Trophoblast cell (in vitro differentiated cells and primary cell): ENCODE data around the gene RTL9.

Experiments used
- DNase-seq, 2 donors: peaks; one replicate each; pipeline ENCODE4 v3.0.0-alpha.2; 2016
- H2AFZ ChIP-seq: 2 replicates; pipeline ENCODE4 v1.6.1; 2013; ENCODE audit warnings: low read length, moderate library complexity, mild to moderate bottlenecking; ENCODE audit not compliant: insufficient read depth, poor library complexity
- H2AK5ac ChIP-seq: 2 replicates; pipeline ENCODE4 v1.6.1; 2013; ENCODE audit warnings: mild to moderate bottlenecking, low read length
- H2BK120ac ChIP-seq: 2 replicates; pipeline ENCODE4 v1.6.1; 2013; ENCODE audit warnings: low read length, mild to moderate bottlenecking, moderate library complexity; ENCODE audit not compliant: insufficient read depth, poor library complexity
- H2BK12ac ChIP-seq: 2 replicates; pipeline ENCODE4 v1.6.1; 2013; ENCODE audit warnings: mild to moderate bottlenecking, low read length, moderate library complexity
- H2BK5ac ChIP-seq: 2 replicates; pipeline ENCODE4 v1.6.1; 2013; ENCODE audit warnings: low read length, low read depth, moderate library complexity, mild to moderate bottlenecking; ENCODE audit not compliant: poor library complexity
- H3K14ac ChIP-seq: 2 replicates; pipeline ENCODE4 v1.6.1; 2013; ENCODE audit warnings: mild to moderate bottlenecking, low read length
- H3K18ac ChIP-seq: 2 replicates; pipeline ENCODE4 v1.6.1; 2013; ENCODE audit warnings: mild to moderate bottlenecking, low read length
- H3K23ac ChIP-seq: 2 replicates; pipeline ENCODE4 v1.6.1; 2013; ENCODE audit warnings: low read length
- H3K27ac ChIP-seq: 2 replicates; pipeline ENCODE4 v1.5.1; 2013; ENCODE audit warnings: low read depth, mild to moderate bottlenecking, inconsistent platforms, low read length, moderate library complexity
- H3K27me3 ChIP-seq: 2 replicates; pipeline ENCODE4 v1.6.1; 2013; ENCODE audit warnings: inconsistent platforms, mild to moderate bottlenecking, low read length, moderate library complexity; ENCODE audit not compliant: insufficient read depth
- H3K36me3 ChIP-seq, 2 experiments: 1 replicate in 1 of 2; 2 replicates in 1 of 2; pipeline ENCODE4 v1.6.1; 2013; ENCODE audit warnings: low read length in 2 of 2, mild to moderate bottlenecking in 2 of 2, moderate library complexity in 1 of 2; ENCODE audit not compliant: insufficient read depth in 2 of 2, control insufficient read depth in 1 of 2
- H3K4ac ChIP-seq: 2 replicates; pipeline ENCODE4 v1.6.1; 2013; ENCODE audit warnings: low read depth, mild to moderate bottlenecking, low read length, moderate library complexity
- H3K4me1 ChIP-seq, 2 experiments: 1 replicate in 1 of 2; 2 replicates in 1 of 2; pipeline ENCODE4 v1.6.1; 2013; ENCODE audit warnings: low read length in 2 of 2, mild to moderate bottlenecking in 2 of 2, moderate library complexity in 1 of 2; ENCODE audit not compliant: insufficient read depth in 2 of 2, control insufficient read depth in 1 of 2
- H3K4me2 ChIP-seq: 2 replicates; pipeline ENCODE4 v1.6.1; 2013; ENCODE audit warnings: inconsistent platforms, mild to moderate bottlenecking, low read length, moderate library complexity
- H3K4me3 ChIP-seq: 2 replicates; pipeline ENCODE4 v1.5.1; 2013; ENCODE audit warnings: mild to moderate bottlenecking, low read depth, low read length, inconsistent platforms
- H3K79me1 ChIP-seq: one replicate; pipeline ENCODE4 v1.6.1; 2013; ENCODE audit warnings: low read length
- H3K79me2 ChIP-seq: 2 replicates; pipeline ENCODE4 v1.6.1; 2013; ENCODE audit warnings: low read length, mild to moderate bottlenecking; ENCODE audit not compliant: control insufficient read depth, insufficient read depth, poor library complexity
- H3K9ac ChIP-seq: 2 replicates; pipeline ENCODE4 v1.6.1; 2013; ENCODE audit warnings: mild to moderate bottlenecking, low read length
- H3K9me3 ChIP-seq: 2 replicates; pipeline ENCODE4 v1.6.1; 2013; ENCODE audit warnings: low read depth, mild to moderate bottlenecking, control low read depth, inconsistent platforms, low read length; ENCODE audit not compliant: insufficient read depth
- H4K12ac ChIP-seq: 2 replicates; pipeline ENCODE4 v1.6.1; 2013; ENCODE audit warnings: low read depth, mild to moderate bottlenecking, low read length, moderate library complexity
- H4K8ac ChIP-seq: 2 replicates; pipeline ENCODE4 v1.6.1; 2013; ENCODE audit warnings: low read depth, mild to moderate bottlenecking, low read length, moderate library complexity
- H4K91ac ChIP-seq: one replicate; pipeline ENCODE4 v1.6.1; 2013; ENCODE audit warnings: low read depth, mild to moderate bottlenecking, low read length, moderate library complexity
- WGBS: extraction: QIAGEN DNeasy Blood & Tissue Kit; methylation state at CpG from one replicate; pipeline ENCODE4 v1.1.7; 2013; ENCODE audit warnings: missing lambda C conversion rate; ENCODE audit not compliant: insufficient read length, insufficient coverage; ENCODE audit errors: extremely low coverage; 5-methylcytosine and 5-hydroxymethylcytosine counted together

The RTL9 gene

GRCh38 chrX:110374559-110374958, 15.9 kb downstream of the RTL9 start:
- Histone ChIP-seq H3K23ac (no peak overlapping the region), H2BK120ac (no peak overlapping the region), H3K14ac (no peak overlapping the region), H3K4ac (no peak overlapping the region), H3K9me3 (no peaks in the 10 kb centered on the region), H2BK5ac (no peak overlapping the region), H4K91ac (no peak overlapping the region), H3K4me2 (no peak overlapping the region), H3K18ac (no peak overlapping the region), H3K36me3 (no peaks in the 10 kb centered on the region), H3K9ac (no peak overlapping the region), H3K27ac (no peak overlapping the region), H4K8ac (no peak overlapping the region), H3K4me1 (no peaks in the 10 kb centered on the region), H2AK5ac (no peak overlapping the region), H3K4me3 (no peak overlapping the region), H4K12ac (no peak overlapping the region), H3K27me3 (no peaks in the 10 kb centered on the region), H2BK12ac (no peak overlapping the region), H3K79me2 (no peaks in the 10 kb centered on the region), H3K79me1 (no peaks in the 10 kb centered on the region), H2AFZ (no peak overlapping the region)
- DNase-seq = no peak
- no CpG with 5 or more reads among the region's 1 CpG for WGBS

GRCh38 chrX:110381216-110381615, 22.6 kb downstream of the RTL9 start:
- H4K8ac ChIP-seq = no peak overlapping the region
- H3K27ac ChIP-seq = no peak overlapping the region
- no peak overlapping the region for H3K4ac ChIP-seq
- H2BK12ac ChIP-seq = no peak overlapping the region
- no peak overlapping the region for H3K4me3 ChIP-seq
- H3K27me3 ChIP-seq = no peaks in the 10 kb centered on the region
- no peak overlapping the region for H4K91ac ChIP-seq
- no peak overlapping the region for H2BK120ac ChIP-seq
- H3K79me2 ChIP-seq = no peaks in the 10 kb centered on the region
- H3K4me2 ChIP-seq = no peak overlapping the region
- WGBS = no CpG with 5 or more reads among the region's 2 CpGs
- no peaks in the 10 kb centered on the region for H3K79me1 ChIP-seq
- H3K23ac ChIP-seq = no peak overlapping the region
- H2AK5ac ChIP-seq = no peak overlapping the region
- no peaks in the 10 kb centered on the region for H3K36me3 ChIP-seq
- H3K9me3 ChIP-seq = no peaks in the 10 kb centered on the region
- H3K14ac ChIP-seq = no peak overlapping the region
- H3K4me1 ChIP-seq = no peaks in the 10 kb centered on the region
- no peak overlapping the region for H2AFZ ChIP-seq
- H4K12ac ChIP-seq = no peak overlapping the region
- no peak overlapping the region for H3K18ac ChIP-seq
- no peak overlapping the region for H3K9ac ChIP-seq
- no peak overlapping the region for H2BK5ac ChIP-seq
- no peak for DNase-seq

- no peak overlapping the region for H4K8ac ChIP-seq
- no peaks in the 10 kb centered on the region for H3K36me3 ChIP-seq
- no peak overlapping the region for H3K23ac ChIP-seq
- H3K27me3 ChIP-seq = no peaks in the 10 kb centered on the region
- no peak overlapping the region for H3K18ac ChIP-seq
- H3K79me2 ChIP-seq = no peaks in the 10 kb centered on the region
- WGBS = no CpG with 5 or more reads among the region's 2 CpGs
- no peak overlapping the region for H4K91ac ChIP-seq
- H3K9ac ChIP-seq = no peak overlapping the region
- H2BK120ac ChIP-seq = no peak overlapping the region
- no peak overlapping the region for H2BK12ac ChIP-seq
- no peak overlapping the region for H3K4me3 ChIP-seq
- no peaks in the 10 kb centered on the region for H3K9me3 ChIP-seq
- no peak overlapping the region for H2BK5ac ChIP-seq
- peak in 1 of 2 donors; percentile 67 for DNase-seq
- H2AK5ac ChIP-seq = no peak overlapping the region
- H3K4me1 ChIP-seq = no peaks in the 10 kb centered on the region
- H3K27ac ChIP-seq = no peak overlapping the region
- H3K79me1 ChIP-seq = no peaks in the 10 kb centered on the region
- H2AFZ ChIP-seq = no peak overlapping the region
- no peak overlapping the region for H3K4me2 ChIP-seq
- H4K12ac ChIP-seq = no peak overlapping the region
- H3K4ac ChIP-seq = no peak overlapping the region
- H3K14ac ChIP-seq = no peak overlapping the region
These were observed 24.8 kb downstream of the RTL9 start for GRCh38 chrX:110383414-110383813.

GRCh38 chrX:110384490-110384889, 25.8 kb downstream of the RTL9 start:
- no peak overlapping the region for H3K4ac ChIP-seq
- H3K23ac ChIP-seq = no peak overlapping the region
- H3K4me2 ChIP-seq = no peak overlapping the region
- H4K91ac ChIP-seq = no peak overlapping the region
- WGBS = no CpG with 5 or more reads among the region's 2 CpGs
- no peaks in the 10 kb centered on the region for H3K79me1 ChIP-seq
- no peaks in the 10 kb centered on the region for H3K27me3 ChIP-seq
- no peak for DNase-seq
- no peaks in the 10 kb centered on the region for H3K36me3 ChIP-seq
- no peak overlapping the region for H2BK120ac ChIP-seq
- no peak overlapping the region for H3K18ac ChIP-seq
- H3K14ac ChIP-seq = no peak overlapping the region
- H2BK12ac ChIP-seq = no peak overlapping the region
- no peak overlapping the region for H3K4me3 ChIP-seq
- H3K27ac ChIP-seq = no peak overlapping the region
- H2AFZ ChIP-seq = no peak overlapping the region
- no peak overlapping the region for H2AK5ac ChIP-seq
- no peaks in the 10 kb centered on the region for H3K4me1 ChIP-seq
- no peak overlapping the region for H4K12ac ChIP-seq
- H4K8ac ChIP-seq = no peak overlapping the region
- H2BK5ac ChIP-seq = no peak overlapping the region
- no peaks in the 10 kb centered on the region for H3K79me2 ChIP-seq
- H3K9ac ChIP-seq = no peak overlapping the region
- H3K9me3 ChIP-seq = no peaks in the 10 kb centered on the region
